Stimulated activated CD4-positive, alpha-beta T cell treated with anti-CD3 and anti-CD28 coated beads, Interleukin-4, amount 100 ng/mL, for 4 hours (primary cell): ENCODE data around the gene TENM3.
"Not testable (repeated sequence)": the region's sequence is repeated elsewhere in the genome, so short reads cannot be mapped to it uniquely, and the experiment has no call there.

Experiments used
- DNase-seq, 2 experiments: peaks; one replicate each; pipeline ENCODE4 v3.0.0-alpha.2; 2020

TENM3 gene

DNA sequence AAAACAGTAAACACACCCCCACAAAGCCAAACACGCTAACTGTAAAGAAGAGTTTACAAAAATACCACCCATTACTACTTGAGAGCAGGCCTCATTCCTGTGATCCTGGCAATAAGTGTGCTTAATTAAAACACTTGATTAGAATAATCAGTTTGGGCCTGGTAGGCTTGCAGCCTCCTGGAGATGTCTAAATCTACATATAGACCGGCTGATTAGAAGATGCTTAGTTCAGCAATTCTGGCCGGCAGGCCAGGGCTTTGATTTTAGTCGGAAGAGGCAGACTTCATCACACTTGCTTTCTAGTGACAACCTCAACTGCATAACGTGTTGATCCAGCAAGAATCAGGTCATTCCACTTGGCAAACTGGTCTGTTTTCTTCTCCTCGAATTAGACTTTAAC, 560.0 kb downstream of the TENM3 start:
- DNase-seq: no peak

DNA sequence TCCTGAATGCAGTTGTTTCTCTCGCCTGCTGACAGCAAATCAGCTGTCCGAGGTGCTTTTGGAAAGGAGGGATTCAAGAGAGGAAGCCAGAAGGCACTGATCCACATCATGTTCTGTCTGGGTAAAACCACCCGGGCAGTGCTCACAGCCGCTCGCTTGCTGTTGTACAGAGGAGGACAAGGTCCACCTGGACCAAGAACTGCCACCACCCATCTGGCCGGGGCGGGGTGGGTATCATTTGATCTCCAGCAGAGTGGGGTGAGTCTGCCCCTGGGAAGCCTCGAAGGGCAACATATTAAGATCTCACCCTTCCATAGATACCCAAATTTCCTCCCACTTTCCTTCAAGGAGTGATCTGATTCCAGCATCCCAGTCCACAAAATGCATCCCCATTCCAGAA, 560.9 kb downstream of the TENM3 start:
- no peak for DNase-seq

DNA sequence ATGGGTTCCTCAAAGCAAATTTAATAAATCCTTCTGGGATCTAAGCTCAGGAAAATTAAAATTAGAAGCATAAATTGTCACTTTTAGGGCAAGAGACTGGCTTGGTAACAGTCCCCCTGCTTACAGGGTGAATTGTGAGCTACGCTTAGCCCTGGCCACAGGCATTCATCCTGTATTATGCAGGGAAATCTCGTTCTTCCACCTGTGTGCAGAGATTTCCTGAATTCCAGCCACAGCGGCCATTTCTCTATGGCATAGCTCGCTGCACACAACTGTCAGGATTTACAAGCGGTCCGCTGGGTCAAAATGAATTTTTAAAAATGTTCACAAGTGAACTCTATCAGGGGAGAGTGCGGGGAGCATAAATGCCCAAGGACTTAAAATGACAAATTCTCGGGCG, 562.1 kb downstream of the TENM3 start:
- no peak for DNase-seq

DNA sequence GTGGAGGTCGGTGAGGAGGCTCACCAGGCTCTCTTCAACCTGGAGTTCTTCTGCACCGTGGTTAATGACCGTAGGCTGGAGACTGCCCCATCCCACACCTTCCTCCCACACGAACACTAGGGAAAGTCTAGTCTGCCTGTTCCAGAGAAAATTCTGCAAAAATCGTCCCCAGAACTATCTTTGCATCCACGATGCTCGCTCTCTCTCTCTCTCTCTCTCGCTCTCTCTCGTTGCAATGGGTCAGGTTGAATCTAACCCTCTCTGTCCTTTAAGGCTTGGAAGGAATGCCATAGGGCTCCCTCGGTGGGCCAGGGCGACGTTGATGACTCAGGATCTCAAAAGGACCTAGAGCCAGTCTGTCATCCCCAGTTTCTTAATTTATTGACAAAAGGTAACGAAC, 562.5 kb downstream of the TENM3 start:
- no peak for DNase-seq

DNA sequence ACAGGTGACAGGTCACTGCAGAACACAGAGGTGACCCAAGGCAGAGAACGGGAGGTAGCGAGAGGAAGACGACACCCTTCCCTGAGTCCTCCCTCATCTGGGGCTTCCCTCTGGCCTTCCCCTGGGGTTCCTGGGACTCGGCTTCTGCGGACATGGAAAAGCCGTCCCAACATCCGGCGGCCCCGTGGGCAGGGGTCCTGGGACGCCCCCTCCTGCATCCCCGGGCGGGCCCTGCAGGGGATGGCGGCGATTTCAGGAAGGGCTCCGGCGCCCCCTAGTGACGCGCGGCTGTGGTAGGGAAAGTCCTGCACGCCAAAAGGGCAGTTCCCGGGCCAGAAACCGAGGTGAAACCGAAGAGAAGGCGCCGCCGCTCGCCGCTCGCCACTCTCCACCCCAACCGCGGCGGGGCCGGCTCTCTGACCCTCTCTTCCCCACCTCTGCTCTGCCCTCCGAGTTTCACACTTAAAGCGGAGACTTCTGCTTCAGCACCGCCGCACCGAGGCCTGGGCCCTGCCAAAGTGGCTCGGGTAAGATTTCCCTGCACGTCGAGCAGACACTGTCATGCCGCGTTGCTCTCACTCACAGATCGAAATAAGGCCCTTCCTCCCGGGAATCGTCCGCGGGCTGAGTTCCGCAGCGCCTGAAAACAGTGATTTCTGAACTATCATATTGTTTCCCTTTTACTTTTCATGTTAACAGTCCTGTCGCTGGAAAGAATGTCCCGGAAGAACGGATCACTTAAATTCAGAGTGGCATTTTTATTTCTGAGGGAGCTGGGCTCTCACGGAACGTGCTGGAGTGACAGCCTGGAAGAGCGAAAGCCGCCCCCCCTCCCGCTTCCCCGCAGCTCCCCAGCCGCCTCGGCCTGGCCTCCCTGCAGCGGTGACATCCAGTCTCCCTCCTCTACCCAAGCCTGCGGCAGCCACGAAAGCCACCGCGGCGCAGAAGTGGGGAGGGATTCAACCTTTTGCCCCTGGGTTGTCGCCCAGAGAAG, 563.4 kb downstream of the TENM3 start:
- DNase-seq: peak; percentile 41 to 67

DNA sequence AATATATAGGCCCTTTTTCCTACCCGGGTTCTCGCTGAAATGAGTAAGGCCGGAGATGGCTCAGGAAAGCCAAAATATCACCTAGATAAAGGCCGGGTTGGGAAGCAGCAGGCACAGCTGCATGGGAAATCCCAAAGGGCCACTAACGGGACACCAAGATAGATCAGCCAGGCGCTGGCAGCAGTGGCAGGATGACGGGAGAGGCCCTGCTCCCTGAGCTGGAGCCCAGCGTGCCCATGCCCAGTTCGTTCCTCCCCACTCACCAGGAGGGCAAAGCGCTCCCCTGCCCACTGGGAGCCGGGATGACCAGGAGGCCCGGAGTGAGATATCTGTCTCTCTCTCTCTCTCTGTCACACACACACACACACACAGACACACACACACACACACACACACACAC, 564.1 kb downstream of the TENM3 start:
- DNase-seq: no peak

DNA sequence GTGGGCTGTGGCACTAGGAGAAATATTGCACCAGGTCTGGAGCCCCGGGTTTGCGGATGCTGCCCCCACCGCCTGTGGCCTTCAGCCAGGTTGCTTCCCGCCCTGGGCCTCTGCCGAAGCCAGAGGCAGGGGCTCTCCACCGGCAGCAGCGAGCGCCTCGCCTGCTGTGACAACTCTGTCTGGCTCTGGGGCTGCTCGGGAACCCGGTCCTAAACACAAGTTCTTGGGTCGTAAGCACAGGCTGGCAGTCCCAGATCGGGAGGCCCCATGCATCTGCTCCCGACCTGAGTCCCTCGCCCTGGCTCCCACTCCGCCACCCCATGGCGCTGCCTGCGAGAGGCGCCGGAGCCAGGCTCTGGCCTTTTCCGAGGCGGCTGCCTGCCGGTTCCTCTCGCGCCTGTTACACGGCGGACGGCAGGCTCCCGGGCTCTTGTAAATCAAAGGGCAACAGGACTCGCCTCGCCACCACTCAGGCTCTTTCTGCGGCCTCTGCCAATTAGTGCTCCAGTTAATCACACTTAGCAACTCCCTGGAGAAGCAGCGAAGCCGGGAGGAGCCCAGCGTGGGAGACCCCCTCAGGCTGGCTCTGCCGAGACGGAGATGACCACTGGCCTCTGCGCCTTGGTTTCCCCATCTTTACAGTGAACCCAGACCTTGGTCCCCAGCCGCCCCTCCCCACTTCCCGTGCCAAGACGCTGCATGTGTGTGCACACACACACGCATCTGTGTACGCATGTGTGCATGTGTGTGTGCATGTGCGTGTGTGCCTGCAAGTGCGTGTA, 564.8 kb downstream of the TENM3 start:
- DNase-seq: no peak

DNA sequence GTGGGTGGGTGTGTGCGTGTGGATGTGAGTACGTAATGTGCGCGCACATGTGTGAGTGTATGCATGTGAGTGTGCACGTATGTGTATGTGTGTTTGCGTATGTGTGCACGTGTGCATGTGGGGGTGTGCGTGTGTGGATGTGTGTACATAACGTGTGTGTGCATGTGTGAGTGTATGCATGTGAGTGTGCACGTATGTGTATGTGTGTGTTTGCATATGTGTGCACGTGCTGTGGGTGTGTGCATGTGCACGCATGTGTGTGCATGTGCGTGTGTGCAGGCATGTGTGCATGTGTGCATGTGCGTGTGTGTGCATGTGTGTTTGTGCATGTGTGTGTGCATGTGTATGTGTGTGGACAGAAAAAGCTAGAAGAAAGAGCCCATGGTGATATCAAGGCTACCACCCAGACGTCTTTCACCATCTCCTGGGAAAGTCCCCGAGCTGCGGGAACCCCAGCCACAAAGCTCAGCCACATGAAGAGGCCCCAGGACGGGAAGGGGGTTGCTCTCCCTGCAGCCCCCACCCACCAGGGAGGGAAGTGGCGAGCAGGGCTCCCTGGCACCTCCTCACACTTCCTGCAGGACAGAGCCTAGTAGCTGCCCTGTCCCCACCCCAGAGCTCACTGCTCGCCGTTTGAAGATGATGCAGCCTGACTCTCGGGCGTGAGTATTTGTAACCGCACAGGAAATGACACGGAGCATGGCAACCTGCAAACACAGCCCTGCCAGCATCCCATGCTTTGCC, 565.6 kb downstream of the TENM3 start:
- DNase-seq: peak in 1 of 2 experiments; percentile 16

DNA sequence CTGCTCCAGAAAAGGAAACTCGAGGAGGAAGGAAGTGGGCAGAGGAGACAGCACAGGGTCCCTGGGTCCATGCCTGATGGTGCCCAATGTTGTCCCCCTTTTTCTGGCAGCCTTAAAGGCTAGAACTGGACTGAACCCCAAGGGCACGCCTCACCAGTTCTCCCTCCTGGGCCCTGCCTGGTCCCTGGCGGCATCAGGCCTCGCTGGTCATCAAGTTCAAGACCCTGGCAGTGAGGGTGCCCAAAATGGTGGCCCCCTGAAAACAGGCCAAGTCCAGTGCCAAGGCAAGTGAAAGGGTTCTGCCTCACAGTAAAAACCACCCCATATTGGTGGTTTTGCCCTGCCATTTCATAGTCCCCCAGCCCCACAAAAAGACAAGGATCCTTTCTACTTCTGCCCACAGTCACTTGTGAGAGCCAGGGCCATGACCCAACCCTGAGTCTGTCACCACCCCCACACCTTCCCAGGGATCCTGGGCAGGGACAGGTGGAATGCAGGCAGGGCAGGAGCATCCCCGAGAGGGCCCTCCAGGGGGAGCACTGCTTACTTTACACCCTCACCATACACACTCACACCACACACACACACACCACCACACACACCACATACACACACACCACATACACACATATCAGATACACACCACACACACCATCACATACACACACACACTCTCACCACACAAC, 566.4 kb downstream of the TENM3 start:
- DNase-seq: no peak

DNA sequence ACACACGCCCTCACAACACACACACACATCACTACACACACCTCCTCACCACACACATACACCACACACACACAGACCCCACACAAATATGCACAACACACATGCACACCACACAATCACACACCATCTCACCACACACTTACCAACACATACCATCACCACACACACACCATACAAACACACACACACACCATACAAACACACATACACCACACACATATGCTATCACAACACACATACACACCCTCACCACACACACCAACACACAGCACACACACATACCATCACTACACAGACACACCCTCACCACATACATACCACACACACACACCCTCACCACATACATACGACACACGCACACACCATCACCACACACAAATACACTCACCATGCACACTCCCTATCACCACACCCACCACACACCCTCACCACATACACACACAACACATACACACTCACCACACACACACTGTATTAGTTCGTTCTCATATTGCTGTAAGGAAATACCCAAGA, 567.0 kb downstream of the TENM3 start:
- no peak for DNase-seq

DNA sequence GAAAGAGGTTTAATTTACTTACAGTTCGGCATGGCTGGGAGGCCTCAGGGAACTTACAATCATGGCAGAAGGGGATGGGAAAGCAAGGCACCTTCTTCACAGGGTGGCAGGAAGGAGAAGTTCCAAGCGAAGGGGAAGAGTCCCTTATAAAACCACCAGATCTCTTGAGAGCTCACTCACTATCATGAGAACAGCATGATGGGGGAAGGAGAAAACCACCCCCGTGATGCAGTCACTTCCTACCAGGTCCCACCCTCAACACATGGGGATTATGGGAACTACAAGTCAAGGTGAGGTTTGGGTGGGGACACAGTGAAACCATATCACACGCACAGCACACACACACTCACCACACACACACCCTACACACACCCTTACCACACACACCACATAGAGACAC, 569.7 kb downstream of the TENM3 start:
- no peak for DNase-seq

DNA sequence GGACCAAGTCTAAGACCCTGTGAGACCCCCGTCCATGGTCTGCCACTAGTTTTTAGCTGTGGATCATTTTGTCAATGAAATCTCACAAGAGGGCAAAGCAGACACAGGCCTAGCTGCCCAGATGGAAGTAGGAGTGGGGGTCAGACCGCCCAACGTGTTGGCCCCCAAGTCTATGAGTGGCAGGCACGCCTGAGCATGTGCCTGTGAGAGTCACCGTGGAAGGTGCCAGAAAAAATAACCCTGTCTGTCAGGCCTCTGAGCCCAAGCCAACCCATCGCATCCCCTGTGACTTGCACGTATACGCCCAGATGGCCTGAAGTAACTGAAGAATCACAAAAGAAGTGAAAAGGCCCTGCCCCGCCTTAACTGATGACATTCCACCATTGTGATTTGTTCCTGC, 570.9 kb downstream of the TENM3 start:
- not testable (repeated sequence) for DNase-seq

DNA sequence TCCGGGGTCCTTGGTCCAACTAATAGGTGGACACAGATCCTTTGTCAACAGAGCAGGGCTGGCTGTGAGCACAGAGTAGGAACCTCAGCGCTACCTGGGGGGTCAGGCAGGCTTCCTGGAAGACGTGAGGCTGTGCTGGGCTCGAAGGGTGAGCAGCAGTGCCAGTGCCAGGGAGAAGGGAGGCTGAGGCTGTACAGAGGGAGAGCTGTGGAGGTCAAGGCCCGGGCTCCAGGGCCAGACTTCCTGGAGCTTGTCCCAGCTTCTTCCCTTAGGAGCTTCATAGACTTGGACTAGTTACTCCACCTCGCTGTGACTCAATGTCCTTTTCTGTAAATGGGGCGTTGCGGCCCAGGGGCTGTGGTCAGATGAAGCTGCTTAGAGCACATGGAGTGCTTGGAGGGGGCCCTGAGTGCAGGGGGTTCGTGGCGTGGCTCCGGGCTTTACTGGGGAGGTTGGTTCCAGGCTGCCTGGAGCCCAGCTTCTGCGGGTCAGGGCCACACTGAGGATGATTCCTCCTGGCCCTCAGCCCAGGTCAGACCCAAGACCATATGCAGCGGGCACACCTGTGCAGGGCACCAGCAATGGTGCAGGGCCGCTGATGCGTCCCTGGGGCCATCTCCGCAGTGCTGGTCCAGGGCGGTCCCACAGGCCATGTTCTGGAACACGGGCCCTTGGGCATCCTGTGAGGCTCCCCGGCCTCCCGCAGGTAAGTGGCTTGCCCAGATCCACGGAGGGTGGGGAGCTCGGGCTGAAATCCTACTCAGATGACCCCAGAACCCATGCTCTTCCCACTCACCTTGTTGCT, 575.9 kb downstream of the TENM3 start:
- DNase-seq: no peak

DNA sequence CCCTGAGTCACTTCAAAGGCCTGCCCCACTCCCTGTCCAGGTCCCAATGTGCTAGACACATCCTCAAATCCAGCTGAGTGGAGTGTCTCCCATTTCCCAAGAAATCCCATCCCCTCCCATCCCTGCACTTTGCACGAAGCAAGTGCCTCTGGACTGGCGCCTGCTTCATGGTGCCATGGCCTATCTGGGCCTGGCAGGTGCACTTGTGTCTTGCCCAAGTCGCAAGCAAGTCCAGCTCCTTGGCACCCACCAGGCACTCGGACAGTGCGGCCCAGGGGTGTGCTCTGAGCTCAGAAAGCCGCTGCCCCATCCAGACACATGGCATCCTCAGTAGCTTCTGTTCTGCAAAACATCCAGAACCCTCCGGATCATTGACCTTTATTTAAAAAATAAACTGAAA, 576.5 kb downstream of the TENM3 start:
- no peak for DNase-seq

DNA sequence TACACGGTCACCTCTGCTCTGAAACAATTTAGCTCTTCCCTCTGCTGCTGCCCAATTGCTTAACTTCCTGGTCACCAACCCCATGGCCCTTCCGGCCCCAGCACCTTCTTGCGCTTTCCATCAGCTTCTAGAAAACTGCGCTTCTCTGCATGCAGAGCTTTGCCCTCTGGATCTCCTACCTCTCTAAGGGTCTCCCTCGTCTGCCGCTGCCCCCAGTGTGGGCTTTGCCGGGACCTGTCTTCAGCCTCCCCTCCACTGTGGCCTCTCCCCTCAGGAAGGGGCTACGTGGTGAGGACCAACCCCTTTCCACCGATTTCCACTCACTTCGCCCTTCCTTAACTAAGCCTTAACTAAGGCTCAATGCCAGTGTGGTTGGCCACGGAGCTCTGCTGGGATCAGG, 579.4 kb downstream of the TENM3 start:
- no peak for DNase-seq

DNA sequence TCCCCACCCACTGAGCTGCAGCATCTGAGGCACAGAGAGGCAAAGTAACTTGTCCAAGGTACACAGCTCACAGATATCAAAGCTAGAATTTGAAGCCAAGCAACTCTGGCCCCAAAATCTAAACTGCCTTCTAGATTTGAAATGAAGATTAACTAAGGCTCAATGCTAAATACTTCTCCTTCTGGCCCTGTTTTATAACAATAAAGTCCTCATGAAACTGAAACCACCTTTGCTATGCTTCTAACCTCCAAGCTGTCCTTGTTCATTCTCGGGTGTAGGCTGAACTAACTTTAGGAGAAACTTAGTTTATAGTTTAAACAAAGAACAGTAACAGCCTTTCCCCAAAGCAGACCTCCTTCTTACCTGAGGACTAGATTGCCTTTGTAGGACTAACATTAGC, 580.4 kb downstream of the TENM3 start:
- DNase-seq: no peak

DNA sequence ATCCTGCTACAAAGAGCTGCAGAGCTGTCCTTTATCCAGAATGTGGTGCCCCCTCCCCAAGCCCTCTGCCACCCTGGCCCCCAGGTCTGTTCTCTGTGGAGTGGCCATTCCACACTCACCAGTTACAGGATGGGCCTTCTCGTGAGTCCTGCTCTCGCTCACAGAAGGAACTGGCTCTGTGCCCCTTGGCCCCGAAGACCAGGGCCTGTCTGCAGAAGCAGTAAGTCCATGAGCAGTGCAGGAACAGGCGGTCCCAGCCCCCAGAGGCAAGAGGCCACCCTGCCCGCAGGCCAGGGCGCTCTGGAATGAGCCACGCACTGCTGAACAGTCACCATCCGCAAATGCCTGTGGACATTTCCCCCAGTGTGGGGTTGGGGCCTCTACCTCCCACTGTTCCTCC, 581.8 kb downstream of the TENM3 start:
- DNase-seq: no peak

DNA sequence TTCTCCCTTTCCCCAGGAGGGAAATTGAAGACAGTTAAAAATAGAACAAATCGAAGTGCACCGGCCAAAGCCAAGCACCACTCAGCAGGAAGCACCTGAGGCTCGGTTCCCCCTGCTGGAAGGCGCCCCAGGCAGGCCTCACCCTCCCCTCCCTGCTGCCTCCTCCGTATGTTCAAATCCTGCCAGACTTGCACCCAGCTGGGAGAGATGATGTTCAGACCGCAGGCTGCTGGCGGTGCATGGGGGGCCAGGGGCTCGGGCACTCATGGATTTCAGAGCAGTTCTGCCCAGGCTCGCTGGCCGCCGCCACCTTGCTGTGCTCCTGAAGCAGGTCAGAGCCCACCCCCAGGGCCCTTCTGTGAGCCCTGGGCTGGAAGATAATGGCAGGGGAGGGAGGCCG, 582.6 kb downstream of the TENM3 start:
- no peak for DNase-seq

DNA sequence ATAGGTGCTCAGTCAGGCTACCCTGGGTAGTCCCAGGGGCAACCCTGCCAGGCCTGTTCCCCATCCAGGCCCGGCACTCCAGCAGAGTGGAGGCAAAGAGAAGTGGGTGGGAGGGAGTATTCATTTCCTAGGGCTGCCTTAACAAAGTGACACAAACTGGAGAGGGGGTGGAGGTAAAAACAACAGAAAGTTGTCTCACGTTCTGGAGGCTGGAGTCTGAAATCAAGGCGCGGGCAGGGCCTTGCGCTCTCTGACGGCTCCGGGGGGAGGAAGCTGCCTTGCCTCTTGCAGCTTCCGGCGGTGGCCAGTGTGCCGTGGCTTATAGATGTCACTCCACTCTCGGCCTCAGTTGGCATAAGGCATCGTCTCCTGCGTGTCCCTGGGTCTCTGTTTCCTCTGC, 583.2 kb downstream of the TENM3 start:
- DNase-seq: no peak

DNA sequence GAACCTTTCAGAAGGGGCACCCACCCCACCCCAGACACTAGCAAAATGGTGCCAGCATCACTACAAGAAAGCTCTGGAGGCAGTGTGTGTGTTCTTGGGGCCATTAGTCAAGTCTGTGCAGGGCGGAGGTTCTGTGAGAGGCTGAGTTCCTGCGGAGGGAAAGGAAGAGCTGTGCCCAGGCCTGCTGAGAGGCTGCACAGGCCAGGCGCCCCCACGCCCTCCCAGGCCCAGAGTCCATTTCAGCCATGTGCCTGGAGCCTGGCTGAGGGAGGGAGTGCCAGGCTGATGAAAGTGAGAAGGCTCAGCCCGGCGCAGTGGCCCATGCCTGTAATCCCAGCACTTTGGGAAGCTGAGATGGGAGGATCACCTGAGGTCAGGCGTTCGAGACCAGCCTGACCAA, 584.0 kb downstream of the TENM3 start:
- no peak for DNase-seq

DNA sequence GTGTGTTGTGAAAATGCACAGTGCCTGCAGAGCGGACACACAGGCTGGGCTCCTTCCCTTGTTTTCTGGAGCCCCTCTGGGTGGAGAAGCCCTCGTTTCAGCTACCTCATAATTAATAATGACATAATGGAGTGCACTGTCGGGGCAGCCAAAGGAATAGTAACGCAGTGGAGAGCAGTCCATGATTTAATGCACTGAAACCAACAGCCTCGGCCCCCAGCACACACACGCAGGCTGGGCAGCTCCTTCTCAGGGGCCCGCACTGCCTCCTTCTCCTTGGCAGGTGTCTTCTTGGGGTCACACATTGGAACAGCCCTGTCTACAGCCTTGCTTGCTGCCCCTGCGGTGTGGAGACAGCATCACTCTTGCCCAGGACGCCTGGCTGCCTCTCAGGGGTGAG, 584.8 kb downstream of the TENM3 start:
- DNase-seq: no peak
